ENCODE data around the gene NUP188. TPM values are rescaled to one million over a fixed set of nuclear protein-coding genes. Genes with fewer than 3 reads are reported as not detected.
A peak's percentile ranks its signal among the peaks of the same experiment; 100 is the strongest.

NUP188 gene
- total RNA-seq, 3 donors from 2014 or later (not counting 1 experiment from before 2014, with no cell fraction given): 53.9 to 66.4 (median 58.3) TPM

DNA sequence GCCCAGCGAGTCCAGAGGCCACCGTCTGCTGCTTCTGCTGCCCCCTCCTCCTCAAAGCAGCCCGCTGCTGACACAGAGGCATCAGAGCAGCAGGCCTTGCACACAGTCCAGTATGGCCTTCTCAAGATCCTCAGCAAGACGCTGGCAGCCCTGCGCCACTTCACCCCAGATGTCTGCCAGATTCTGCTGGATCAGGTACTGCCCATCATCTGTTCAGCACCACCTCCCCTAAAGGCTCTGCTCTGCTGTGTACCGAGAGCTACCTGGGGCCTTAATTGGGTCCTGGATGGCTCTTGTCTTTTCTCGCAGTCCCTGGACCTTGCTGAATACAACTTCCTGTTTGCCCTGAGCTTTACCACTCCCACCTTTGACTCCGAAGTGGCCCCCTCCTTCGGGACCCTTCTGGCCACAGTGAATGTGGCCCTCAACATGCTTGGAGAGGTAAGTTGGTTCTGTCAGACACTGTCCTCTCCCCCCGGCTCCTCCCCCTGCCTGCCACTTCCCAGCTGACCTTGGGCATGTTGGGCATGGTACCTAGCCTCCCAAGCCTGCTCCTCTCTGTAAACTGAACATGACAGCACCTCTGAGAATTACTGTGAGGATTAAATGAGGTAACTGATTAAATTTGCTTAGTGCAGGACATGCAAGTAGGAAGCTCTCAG is 58.0 kb downstream of the NUP188 start:
- TF ChIP-seq, protein P1, sequence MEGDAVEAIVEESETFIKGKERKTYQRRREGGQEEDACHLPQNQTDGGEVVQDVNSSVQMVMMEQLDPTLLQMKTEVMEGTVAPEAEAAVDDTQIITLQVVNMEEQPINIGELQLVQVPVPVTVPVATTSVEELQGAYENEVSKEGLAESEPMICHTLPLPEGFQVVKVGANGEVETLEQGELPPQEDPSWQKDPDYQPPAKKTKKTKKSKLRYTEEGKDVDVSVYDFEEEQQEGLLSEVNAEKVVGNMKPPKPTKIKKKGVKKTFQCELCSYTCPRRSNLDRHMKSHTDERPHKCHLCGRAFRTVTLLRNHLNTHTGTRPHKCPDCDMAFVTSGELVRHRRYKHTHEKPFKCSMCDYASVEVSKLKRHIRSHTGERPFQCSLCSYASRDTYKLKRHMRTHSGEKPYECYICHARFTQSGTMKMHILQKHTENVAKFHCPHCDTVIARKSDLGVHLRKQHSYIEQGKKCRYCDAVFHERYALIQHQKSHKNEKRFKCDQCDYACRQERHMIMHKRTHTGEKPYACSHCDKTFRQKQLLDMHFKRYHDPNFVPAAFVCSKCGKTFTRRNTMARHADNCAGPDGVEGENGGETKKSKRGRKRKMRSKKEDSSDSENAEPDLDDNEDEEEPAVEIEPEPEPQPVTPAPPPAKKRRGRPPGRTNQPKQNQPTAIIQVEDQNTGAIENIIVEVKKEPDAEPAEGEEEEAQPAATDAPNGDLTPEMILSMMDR (IDR thresholded peaks at IDR 0.05): no peak
- WGBS (ENCODE audit: insufficient coverage): 92% methylated on average over 10 of the region's 10 CpGs
- no peaks in the 10 kb centered on the region for H3K4me1 ChIP-seq (ENCODE audit: control insufficient read depth, insufficient read depth, low read length)
- H3K27me3 ChIP-seq (ENCODE audit: control insufficient read depth, insufficient read depth, low read length): no peaks in the 10 kb centered on the region
- Mint-ChIP-seq H3K4me3 (no peak overlapping the region), H3K27me3 (ENCODE audit: low read depth in 2 of 2) (no peaks in the 10 kb centered on the region), H3K27ac (peak overlapping the region in 1 of 2 donors; percentile 53), H3K36me3 (no peaks in the 10 kb centered on the region), H3K9me3 (no peaks in the 10 kb centered on the region), H3K4me1 (peaks cover 0 to 5% of the 10 kb centered on the region in 2 donors)
- ATAC-seq (no peak), DNase-seq (peak in 1 of 2 donors; percentile 3)
- no peak overlapping the region for H3K27ac ChIP-seq (ENCODE audit: low read length)
- H3K36me3 ChIP-seq (ENCODE audit: control insufficient read depth, insufficient read depth, low read length): peaks cover 62% of the 10 kb centered on the region
- no peak overlapping the region for H3K4me3 ChIP-seq (ENCODE audit: low read length)
- H3K9me3 ChIP-seq (ENCODE audit: control insufficient read depth, insufficient read depth, low read length): no peaks in the 10 kb centered on the region
- intact Hi-C loops (cut with micrococcal nuclease): no loop called here

DNA sequence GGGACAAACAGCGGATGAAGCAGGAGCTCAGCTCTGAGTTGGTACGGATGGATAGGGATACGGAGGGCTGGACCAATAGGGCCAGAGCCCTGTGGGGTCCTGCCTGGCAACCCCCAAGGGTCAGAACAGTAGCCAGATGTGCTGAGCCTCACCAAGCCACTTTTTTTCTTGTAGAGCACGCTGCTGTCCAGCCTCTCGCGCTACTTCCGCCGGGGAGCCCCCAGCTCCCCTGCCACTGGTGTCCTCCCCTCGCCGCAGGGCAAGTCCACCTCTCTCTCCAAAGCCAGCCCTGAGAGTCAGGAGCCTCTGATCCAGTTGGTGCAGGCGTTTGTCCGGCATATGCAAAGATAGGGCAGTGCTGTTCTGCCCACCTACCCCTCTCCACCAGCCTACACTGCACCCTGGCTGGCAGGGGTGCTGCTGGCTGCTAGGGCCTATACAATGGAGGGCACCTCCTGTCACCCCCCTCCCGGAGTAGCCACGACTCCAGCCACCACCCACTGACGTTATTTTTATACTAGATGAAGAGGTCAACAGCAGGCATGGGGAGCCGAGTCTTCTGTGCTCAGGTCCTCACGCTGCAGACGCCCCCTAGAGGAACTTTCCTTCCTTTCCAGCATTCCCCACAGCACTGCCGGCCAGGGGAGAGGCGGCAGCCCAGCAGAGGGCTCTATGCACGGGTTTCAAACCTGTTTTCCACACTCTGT is 59.0 kb downstream of the NUP188 start:
- Histone ChIP-seq H3K36me3 (ENCODE audit: control insufficient read depth, insufficient read depth, low read length) (peaks cover 62% of the 10 kb centered on the region), H3K4me3 (ENCODE audit: low read length) (no peak overlapping the region), H3K9me3 (ENCODE audit: control insufficient read depth, insufficient read depth, low read length) (no peaks in the 10 kb centered on the region), H3K27ac (ENCODE audit: low read length) (no peak overlapping the region), H3K27me3 (ENCODE audit: control insufficient read depth, insufficient read depth, low read length) (no peaks in the 10 kb centered on the region), H3K4me1 (ENCODE audit: control insufficient read depth, insufficient read depth, low read length) (no peaks in the 10 kb centered on the region)
- H3K4me1 Mint-ChIP-seq: peaks cover 0 to 5% of the 10 kb centered on the region in 2 donors
- H3K27ac Mint-ChIP-seq: peak overlapping the region in 1 of 2 donors; percentile 31
- ATAC-seq: peak; percentile 45 to 70 (median 54)
- H3K4me3 Mint-ChIP-seq: no peak overlapping the region
- intact Hi-C loops (cut with micrococcal nuclease): no loop called here
- DNase-seq: peak in 1 of 2 donors; percentile 71
- no peaks in the 10 kb centered on the region for H3K36me3 Mint-ChIP-seq
- TF ChIP-seq, protein P1 (IDR thresholded peaks at IDR 0.05): peak; percentile 55
- H3K27me3 Mint-ChIP-seq (ENCODE audit: low read depth in 2 of 2): no peaks in the 10 kb centered on the region
- H3K9me3 Mint-ChIP-seq: no peaks in the 10 kb centered on the region
- 67% methylated on average over 21 of the region's 21 CpGs for WGBS (ENCODE audit: insufficient coverage)

DNA sequence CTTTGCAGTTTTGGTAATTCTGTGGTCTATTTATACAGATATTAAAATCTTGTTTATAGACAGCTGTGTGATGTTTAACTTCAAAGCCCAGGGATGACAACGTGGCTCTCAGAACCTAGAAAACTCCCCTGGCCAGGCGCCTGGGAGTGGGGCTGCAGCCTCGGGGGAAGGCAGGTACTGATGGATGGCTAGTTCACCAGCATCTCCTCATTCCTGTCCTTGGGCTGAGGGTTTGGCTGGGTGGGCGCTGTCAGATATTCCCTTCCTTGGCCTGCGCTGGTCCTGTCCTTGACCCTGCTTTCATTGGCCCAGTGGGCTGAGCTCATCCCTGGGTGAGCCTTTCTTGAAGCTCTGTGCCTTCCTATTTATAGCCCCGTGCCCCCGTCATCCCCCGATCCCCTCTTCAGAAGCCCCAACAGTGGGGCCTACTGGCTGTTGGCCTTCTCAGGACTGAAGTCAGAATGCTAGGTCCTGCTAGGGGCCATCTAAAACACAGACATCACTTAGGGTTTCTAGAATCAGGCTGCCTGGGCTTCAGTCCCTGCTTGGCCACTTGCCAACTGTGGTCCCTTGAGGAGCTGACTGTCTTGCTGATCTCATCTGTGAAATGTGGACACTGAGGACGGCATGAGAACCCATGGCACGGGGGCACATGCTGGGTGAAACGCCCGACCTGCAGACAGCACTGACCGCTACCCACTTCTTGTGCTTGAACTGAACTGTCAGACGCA is 59.7 kb downstream of the NUP188 start:
- Histone ChIP-seq H3K4me3 (ENCODE audit: low read length) (no peak overlapping the region), H3K36me3 (ENCODE audit: control insufficient read depth, insufficient read depth, low read length) (peaks cover 62% of the 10 kb centered on the region), H3K4me1 (ENCODE audit: control insufficient read depth, insufficient read depth, low read length) (no peaks in the 10 kb centered on the region), H3K27ac (ENCODE audit: low read length) (no peak overlapping the region), H3K27me3 (ENCODE audit: control insufficient read depth, insufficient read depth, low read length) (no peaks in the 10 kb centered on the region), H3K9me3 (ENCODE audit: control insufficient read depth, insufficient read depth, low read length) (no peaks in the 10 kb centered on the region)
- Mint-ChIP-seq H3K36me3 (no peaks in the 10 kb centered on the region), H3K9me3 (no peaks in the 10 kb centered on the region), H3K4me1 (peaks cover 0 to 5% of the 10 kb centered on the region in 2 donors), H3K27me3 (ENCODE audit: low read depth in 2 of 2) (no peaks in the 10 kb centered on the region), H3K27ac (peak overlapping the region in 1 of 2 donors; percentile 29), H3K4me3 (no peak overlapping the region)
- intact Hi-C loops (cut with micrococcal nuclease): no loop called here
- ATAC-seq (no peak), DNase-seq (no peak)
- TF ChIP-seq, protein P1 (IDR thresholded peaks at IDR 0.05): no peak
- 96% methylated on average over 14 of the region's 14 CpGs for WGBS (ENCODE audit: insufficient coverage)

Data from natural killer cell (primary cell).